HepG2 (cell line): Measurements from ENCODE around the gene RTN4RL2. TPM values are rescaled to one million over a fixed set of nuclear protein-coding genes. Genes with fewer than 3 reads are reported as not detected.

ENCODE experiments used
- ATAC-seq: fragments of 200-7000 bp; cut with Tn5 transposase; 3 replicates; pipeline ENCODE4 v1.9.1; 2020; ENCODE audit warnings: mild to moderate bottlenecking, moderate library complexity
- BruUV-seq: library from RNA; stranded (reverse); fragments of 400-500 nt; replicated peaks from 2 replicates; lab custom pipeline; 2021; lab: Mats Ljungman, UMichigan
- CTCF ChIA-PET: fragments of 300-600 bp; formaldehyde crosslinking; extraction: SDS; loops from one replicate; lab custom pipeline; 2021; ENCODE audit warnings: low total read pairs, inconsistent platforms, low intra/inter-chr PET ratio; lab: Yijun Ruan, JAX
- POLR2A ChIA-PET: fragments of 350-600 bp; sonication (Branson Sonifier 250); formaldehyde crosslinking; loops from one replicate; lab custom pipeline; 2020; ENCODE audit warnings: antibody characterized with exemption, inconsistent platforms; lab: Yijun Ruan, JAX
- DNase-seq: peaks from one replicate; pipeline ENCODE4 v3.0.0-alpha.2; 2015; ENCODE audit warnings: low spot score
- FAIRE-seq: peaks from 3 replicates; lab custom pipeline; 2011; peaks lifted over from hg19 to GRCh38; lab: Jason Lieb, UNC
- H2AFZ ChIP-seq: one replicate; pipeline ENCODE4 v1.6.1; 2011; ENCODE audit warnings: low read length, inconsistent platforms
- H3K27ac ChIP-seq: fragments of 300-600 bp; 3 replicates; pipeline ENCODE4 v1.8.0; 2011; ENCODE audit warnings: mixed run types, mild to moderate bottlenecking, mixed read lengths, low read length, inconsistent platforms; ENCODE audit not compliant: insufficient read depth; ENCODE audit errors: extremely low read length
- H3K27me3 ChIP-seq, 2 experiments: fragments of 200-600 bp in 1 of 2; 2 replicates in 1 of 2; 3 replicates in 1 of 2; pipeline versions ENCODE4 v1.6.0 to v1.8.0; 2011; ENCODE audit warnings: low read length in 2 of 2, mild to moderate bottlenecking in 2 of 2, moderate library complexity in 2 of 2, inconsistent platforms in 1 of 2; ENCODE audit not compliant: insufficient read depth in 2 of 2, control insufficient read depth in 1 of 2
- H3K36me3 ChIP-seq, 2 experiments: fragments of 200-600 bp in 1 of 2; replicated peaks in 1 of 2; 2 replicates in 1 of 2; 3 replicates in 1 of 2; pipeline versions ENCODE4 v1.5.1 to v1.8.0; 2011; ENCODE audit warnings: low read length in 2 of 2, inconsistent platforms in 1 of 2; ENCODE audit not compliant: insufficient read depth in 2 of 2, control insufficient read depth in 1 of 2
- H3K4me1 ChIP-seq: 2 replicates; pipeline ENCODE4 v1.5.1; 2012; ENCODE audit warnings: low read length, inconsistent platforms; ENCODE audit not compliant: insufficient read depth
- H3K4me2 ChIP-seq: 2 replicates; pipeline ENCODE4 v1.6.0; 2011; ENCODE audit warnings: low read depth, low read length, inconsistent platforms
- H3K4me3 ChIP-seq, 3 experiments: fragments of 200-600 bp in 1 of 3; sonication (generic), shearing (Covaris generic) in 1 of 3; replicated peaks in 1 of 3; 2 replicates each; pipeline ENCODE4 v1.5.1; 2011 to 2016; ENCODE audit warnings: low read length in 3 of 3, inconsistent platforms in 2 of 3, low read depth in 2 of 3, mild to moderate bottlenecking in 2 of 3, control low read depth in 1 of 3, mixed read lengths in 1 of 3; ENCODE audit not compliant: insufficient read depth in 1 of 3
- H3K79me2 ChIP-seq: one replicate; pipeline ENCODE4 v1.6.1; 2011; ENCODE audit warnings: low read length, inconsistent platforms; ENCODE audit not compliant: insufficient read depth
- H3K9ac ChIP-seq: 2 replicates; pipeline ENCODE4 v1.6.0; 2011; ENCODE audit warnings: mild to moderate bottlenecking, low read depth, low read length, inconsistent platforms; ENCODE audit not compliant: insufficient read depth
- H3K9me3 ChIP-seq: 2 replicates; pipeline ENCODE4 v1.5.1; 2012; ENCODE audit warnings: mild to moderate bottlenecking, low read length
- H4K20me1 ChIP-seq: 2 replicates; pipeline ENCODE4 v1.6.0; 2011; ENCODE audit warnings: inconsistent platforms, mild to moderate bottlenecking, low read length, moderate library complexity; ENCODE audit not compliant: insufficient read depth
- ERF ChIP-seq: IDR thresholded peaks from 2 replicates; pipeline ENCODE4 v1.6.1; 2018; ENCODE audit warnings: missing biosample characterization, missing genetic modification reagents
- MTF1 ChIP-seq: sonication (generic); formaldehyde crosslinking; IDR thresholded peaks from 2 replicates; pipeline ENCODE4 v1.5.0; 2020; ENCODE audit warnings: missing genetic modification reagents
- POLR2A ChIP-seq, 2 experiments: IDR thresholded peaks; 2 replicates each; pipeline ENCODE4 v1.6.1; 2011; ENCODE audit warnings: low read depth in 2 of 2, low read length in 2 of 2, mild to moderate bottlenecking in 1 of 2, moderate library complexity in 1 of 2; ENCODE audit not compliant: insufficient read depth in 1 of 2
- SAP130 ChIP-seq: IDR thresholded peaks from 2 replicates; pipeline ENCODE4 v1.6.1; 2016; ENCODE audit warnings: low read depth
- THAP11 ChIP-seq: IDR thresholded peaks from 2 replicates; pipeline ENCODE4 v1.6.1; 2016; ENCODE audit warnings: missing biosample characterization, missing genetic modification reagents
- ZFP1 ChIP-seq: IDR thresholded peaks from 2 replicates; pipeline ENCODE4 v1.6.1; 2016
- ZNF20 ChIP-seq: sonication (generic); formaldehyde crosslinking; IDR thresholded peaks from 2 replicates; pipeline ENCODE4 v1.4.0; 2020; ENCODE audit warnings: mild to moderate bottlenecking, moderate library complexity, missing genetic modification reagents
- ZNF569 ChIP-seq: sonication (generic); formaldehyde crosslinking; IDR thresholded peaks from 2 replicates; pipeline ENCODE4 v1.5.0; 2020; ENCODE audit warnings: mild to moderate bottlenecking, missing genetic modification reagents, moderate library complexity, borderline replicate concordance
- ZNF598 ChIP-seq: sonication (generic); formaldehyde crosslinking; IDR thresholded peaks from 2 replicates; pipeline ENCODE4 v1.5.1; 2020; ENCODE audit warnings: mild to moderate bottlenecking, missing genetic modification reagents, borderline replicate concordance
- ZNF792 ChIP-seq: IDR thresholded peaks from 2 replicates; pipeline ENCODE4 v1.6.1; 2016
- WGBS: methylation state at CpG from one replicate; pipeline ENCODE4 v1.1.6; 2017; ENCODE audit warnings: low lambda C conversion rate; 5-methylcytosine and 5-hydroxymethylcytosine counted together
- in situ Hi-C: cut with HindIII; loops from 2 replicates; pipeline ENCODE4 v1.10.0; 2017; ENCODE audit warnings: low pct_unique_long_range_greater_than_20kb; ENCODE audit not compliant: extremely low pct_ligation_motif_present
- intact Hi-C: fragments of 100-400 bp; cut with micrococcal nuclease; formaldehyde crosslinking; loops from one replicate; pipeline ENCODE4 v1.10.0; 2022; ENCODE audit not compliant: unreplicated experiment
- polyA plus RNA-seq, 8 experiments: library from polyadenylated mRNA; depleted of rRNA in 3 of 8; stranded (reverse) in 7 of 8; unstranded in 1 of 8; fragments of >200 nt; fragmentation: Illumina TruSeq in 4 of 8; extraction: Trizol in 4 of 8; gene quantifications; 2 replicates each; pipeline versions ENCODE4 v1.2.1 to v1.2.3, GENCODE V29; 2011 to 2016; ENCODE audit warnings: low read depth in 4 of 8, missing spikeins in 1 of 8, mixed read lengths in 1 of 8; ENCODE audit not compliant: insufficient read depth in 1 of 8
- total RNA-seq, 5 experiments: library from RNA; depleted of rRNA; stranded (reverse); fragments of >200 nt; fragmentation: Illumina TruSeq; extraction: Trizol; gene quantifications; 2 replicates each; pipeline ENCODE4 v1.2.3, GENCODE V29; 2016; ENCODE audit warnings: low read depth in 1 of 5
- TF ChIP-seq, protein P1 (sequence below): sonication (generic); formaldehyde crosslinking; IDR thresholded peaks from 2 replicates; pipeline ENCODE4 v1.5.0; 2020; ENCODE audit warnings: mild to moderate bottlenecking, missing genetic modification reagents
- TF ChIP-seq, protein P2 (sequence below): sonication (generic); formaldehyde crosslinking; IDR thresholded peaks from 2 replicates; pipeline ENCODE4 v1.5.0; 2020; ENCODE audit warnings: mild to moderate bottlenecking, missing genetic modification reagents, moderate library complexity
- TF ChIP-seq, protein P3 (sequence below): sonication (generic); formaldehyde crosslinking; IDR thresholded peaks from 2 replicates; pipeline ENCODE4 v1.4.0; 2020; ENCODE audit warnings: missing genetic modification reagents
- TF ChIP-seq, protein P4 (sequence below): sonication (generic); formaldehyde crosslinking; IDR thresholded peaks from 2 replicates; pipeline ENCODE4 v1.9.0; 2021; ENCODE audit warnings: missing genetic modification reagents, mild to moderate bottlenecking, borderline replicate concordance

The RTN4RL2 gene
- total and polyA plus RNA-seq, 2 of the 13 experiments (the other 11 are each of a cell fraction or from before 2014, with no cell fraction given): 1.3 to 4.3 TPM

GRCh38 chr11:57521116-57521515 lies 60.8 kb downstream of the RTN4RL2 start:
- ATAC-seq: no peak
- H2AFZ ChIP-seq: no peak overlapping the region
- FAIRE-seq: no peak
- no peak overlapping the region for H3K4me2 ChIP-seq
- in situ Hi-C loops (no loop called here), intact Hi-C loops (no loop called here)
- H3K27ac ChIP-seq: no peak overlapping the region
- WGBS: 94% methylated on average over 2 of the region's 2 CpGs
- H3K27me3 ChIP-seq: no peaks in the 10 kb centered on the region
- no peak overlapping the region for H3K4me3 ChIP-seq
- no peaks in the 10 kb centered on the region for H4K20me1 ChIP-seq
- DNase-seq: no peak
- H3K4me1 ChIP-seq: peaks cover 29% of the 10 kb centered on the region
- no peaks in the 10 kb centered on the region for H3K79me2 ChIP-seq
- H3K9me3 ChIP-seq: no peaks in the 10 kb centered on the region
- H3K36me3 ChIP-seq: no peaks in the 10 kb centered on the region
- ChIA-PET POLR2A (interaction anchor here (0.7 to 1.3 kb wide), 2 partner anchors 10 to 28 kb away, joined by 3 read pairs; no protein-coding TSS in a partner anchor), CTCF (no interaction called here)
- no peak for TF ChIP-seq THAP11 (CRISPR knock-in tag)
- TF ChIP-seq MTF1 (CRISPR knock-in tag): no peak
- TF ChIP-seq, protein P1, sequence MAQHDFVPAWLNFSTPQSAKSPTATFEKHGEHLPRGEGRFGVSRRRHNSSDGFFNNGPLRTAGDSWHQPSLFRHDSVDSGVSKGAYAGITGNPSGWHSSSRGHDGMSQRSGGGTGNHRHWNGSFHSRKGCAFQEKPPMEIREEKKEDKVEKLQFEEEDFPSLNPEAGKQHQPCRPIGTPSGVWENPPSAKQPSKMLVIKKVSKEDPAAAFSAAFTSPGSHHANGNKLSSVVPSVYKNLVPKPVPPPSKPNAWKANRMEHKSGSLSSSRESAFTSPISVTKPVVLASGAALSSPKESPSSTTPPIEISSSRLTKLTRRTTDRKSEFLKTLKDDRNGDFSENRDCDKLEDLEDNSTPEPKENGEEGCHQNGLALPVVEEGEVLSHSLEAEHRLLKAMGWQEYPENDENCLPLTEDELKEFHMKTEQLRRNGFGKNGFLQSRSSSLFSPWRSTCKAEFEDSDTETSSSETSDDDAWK: no peak
- no peak for TF ChIP-seq ZNF598
- TF ChIP-seq POLR2A (IDR thresholded peaks at IDR 0.05; ENCODE audit: insufficient read depth in 1 of 2, low read depth in 2 of 2, low read length in 2 of 2): no peak
- no peak for TF ChIP-seq ZNF792 (CRISPR knock-in tag)
- TF ChIP-seq ERF (CRISPR knock-in tag): no peak
- TF ChIP-seq, protein P2, sequence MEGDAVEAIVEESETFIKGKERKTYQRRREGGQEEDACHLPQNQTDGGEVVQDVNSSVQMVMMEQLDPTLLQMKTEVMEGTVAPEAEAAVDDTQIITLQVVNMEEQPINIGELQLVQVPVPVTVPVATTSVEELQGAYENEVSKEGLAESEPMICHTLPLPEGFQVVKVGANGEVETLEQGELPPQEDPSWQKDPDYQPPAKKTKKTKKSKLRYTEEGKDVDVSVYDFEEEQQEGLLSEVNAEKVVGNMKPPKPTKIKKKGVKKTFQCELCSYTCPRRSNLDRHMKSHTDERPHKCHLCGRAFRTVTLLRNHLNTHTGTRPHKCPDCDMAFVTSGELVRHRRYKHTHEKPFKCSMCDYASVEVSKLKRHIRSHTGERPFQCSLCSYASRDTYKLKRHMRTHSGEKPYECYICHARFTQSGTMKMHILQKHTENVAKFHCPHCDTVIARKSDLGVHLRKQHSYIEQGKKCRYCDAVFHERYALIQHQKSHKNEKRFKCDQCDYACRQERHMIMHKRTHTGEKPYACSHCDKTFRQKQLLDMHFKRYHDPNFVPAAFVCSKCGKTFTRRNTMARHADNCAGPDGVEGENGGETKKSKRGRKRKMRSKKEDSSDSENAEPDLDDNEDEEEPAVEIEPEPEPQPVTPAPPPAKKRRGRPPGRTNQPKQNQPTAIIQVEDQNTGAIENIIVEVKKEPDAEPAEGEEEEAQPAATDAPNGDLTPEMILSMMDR (CRISPR knock-in tag): no peak
- TF ChIP-seq ZNF20 (CRISPR knock-in tag): no peak
- TF ChIP-seq SAP130 (CRISPR knock-in tag): no peak
- no peak for TF ChIP-seq ZNF569 (CRISPR knock-in tag)
- TF ChIP-seq ZFP1 (CRISPR knock-in tag): no peak
- TF ChIP-seq, protein P3, sequence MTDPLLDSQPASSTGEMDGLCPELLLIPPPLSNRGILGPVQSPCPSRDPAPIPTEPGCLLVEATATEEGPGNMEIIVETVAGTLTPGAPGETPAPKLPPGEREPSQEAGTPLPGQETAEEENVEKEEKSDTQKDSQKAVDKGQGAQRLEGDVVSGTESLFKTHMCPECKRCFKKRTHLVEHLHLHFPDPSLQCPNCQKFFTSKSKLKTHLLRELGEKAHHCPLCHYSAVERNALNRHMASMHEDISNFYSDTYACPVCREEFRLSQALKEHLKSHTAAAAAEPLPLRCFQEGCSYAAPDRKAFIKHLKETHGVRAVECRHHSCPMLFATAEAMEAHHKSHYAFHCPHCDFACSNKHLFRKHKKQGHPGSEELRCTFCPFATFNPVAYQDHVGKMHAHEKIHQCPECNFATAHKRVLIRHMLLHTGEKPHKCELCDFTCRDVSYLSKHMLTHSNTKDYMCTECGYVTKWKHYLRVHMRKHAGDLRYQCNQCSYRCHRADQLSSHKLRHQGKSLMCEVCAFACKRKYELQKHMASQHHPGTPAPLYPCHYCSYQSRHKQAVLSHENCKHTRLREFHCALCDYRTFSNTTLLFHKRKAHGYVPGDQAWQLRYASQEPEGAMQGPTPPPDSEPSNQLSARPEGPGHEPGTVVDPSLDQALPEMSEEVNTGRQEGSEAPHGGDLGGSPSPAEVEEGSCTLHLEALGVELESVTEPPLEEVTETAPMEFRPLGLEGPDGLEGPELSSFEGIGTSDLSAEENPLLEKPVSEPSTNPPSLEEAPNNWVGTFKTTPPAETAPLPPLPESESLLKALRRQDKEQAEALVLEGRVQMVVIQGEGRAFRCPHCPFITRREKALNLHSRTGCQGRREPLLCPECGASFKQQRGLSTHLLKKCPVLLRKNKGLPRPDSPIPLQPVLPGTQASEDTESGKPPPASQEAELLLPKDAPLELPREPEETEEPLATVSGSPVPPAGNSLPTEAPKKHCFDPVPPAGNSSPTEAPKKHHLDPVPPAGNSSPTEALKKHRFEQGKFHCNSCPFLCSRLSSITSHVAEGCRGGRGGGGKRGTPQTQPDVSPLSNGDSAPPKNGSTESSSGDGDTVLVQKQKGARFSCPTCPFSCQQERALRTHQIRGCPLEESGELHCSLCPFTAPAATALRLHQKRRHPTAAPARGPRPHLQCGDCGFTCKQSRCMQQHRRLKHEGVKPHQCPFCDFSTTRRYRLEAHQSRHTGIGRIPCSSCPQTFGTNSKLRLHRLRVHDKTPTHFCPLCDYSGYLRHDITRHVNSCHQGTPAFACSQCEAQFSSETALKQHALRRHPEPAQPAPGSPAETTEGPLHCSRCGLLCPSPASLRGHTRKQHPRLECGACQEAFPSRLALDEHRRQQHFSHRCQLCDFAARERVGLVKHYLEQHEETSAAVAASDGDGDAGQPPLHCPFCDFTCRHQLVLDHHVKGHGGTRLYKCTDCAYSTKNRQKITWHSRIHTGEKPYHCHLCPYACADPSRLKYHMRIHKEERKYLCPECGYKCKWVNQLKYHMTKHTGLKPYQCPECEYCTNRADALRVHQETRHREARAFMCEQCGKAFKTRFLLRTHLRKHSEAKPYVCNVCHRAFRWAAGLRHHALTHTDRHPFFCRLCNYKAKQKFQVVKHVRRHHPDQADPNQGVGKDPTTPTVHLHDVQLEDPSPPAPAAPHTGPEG (CRISPR knock-in tag): no peak
- TF ChIP-seq, protein P4, sequence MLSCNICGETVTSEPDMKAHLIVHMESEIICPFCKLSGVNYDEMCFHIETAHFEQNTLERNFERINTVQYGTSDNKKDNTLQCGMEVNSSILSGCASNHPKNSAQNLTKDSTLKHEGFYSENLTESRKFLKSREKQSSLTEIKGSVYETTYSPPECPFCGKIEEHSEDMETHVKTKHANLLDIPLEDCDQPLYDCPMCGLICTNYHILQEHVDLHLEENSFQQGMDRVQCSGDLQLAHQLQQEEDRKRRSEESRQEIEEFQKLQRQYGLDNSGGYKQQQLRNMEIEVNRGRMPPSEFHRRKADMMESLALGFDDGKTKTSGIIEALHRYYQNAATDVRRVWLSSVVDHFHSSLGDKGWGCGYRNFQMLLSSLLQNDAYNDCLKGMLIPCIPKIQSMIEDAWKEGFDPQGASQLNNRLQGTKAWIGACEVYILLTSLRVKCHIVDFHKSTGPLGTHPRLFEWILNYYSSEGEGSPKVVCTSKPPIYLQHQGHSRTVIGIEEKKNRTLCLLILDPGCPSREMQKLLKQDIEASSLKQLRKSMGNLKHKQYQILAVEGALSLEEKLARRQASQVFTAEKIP: no peak
- no peak overlapping the region for H3K9ac ChIP-seq
- BruUV-seq: no TSS peak
